NB4 (cell line): ENCODE data around the gene TAF3.

ENCODE experiments used
- DNase-seq: peaks from one replicate; pipeline ENCODE4 v3.0.0; 2010; ENCODE audit warnings: low read depth
- H3K4me3 ChIP-seq: one replicate; pipeline ENCODE4 v1.5.1; 2011; ENCODE audit warnings: mild to moderate bottlenecking, low read depth, low read length, moderate library complexity
- MYC ChIP-seq: IDR thresholded peaks from 2 replicates; pipeline ENCODE4 v1.6.1; 2011; ENCODE audit warnings: low read depth, low read length
- POLR2A ChIP-seq: IDR thresholded peaks from 2 replicates; pipeline ENCODE4 v1.6.1; 2011; ENCODE audit warnings: mild to moderate bottlenecking; ENCODE audit not compliant: insufficient read length; ENCODE audit errors: extremely low read depth
- TF ChIP-seq, protein P1 (sequence below): IDR thresholded peaks from one replicate; pipeline ENCODE4 v1.5.1; 2012; ENCODE audit warnings: low read depth, low read length
- TF ChIP-seq, protein P2 (sequence below): IDR thresholded peaks from 2 replicates; pipeline ENCODE4 v1.6.1; 2011; ENCODE audit warnings: low read depth, low read length

Gene TAF3

DNA sequence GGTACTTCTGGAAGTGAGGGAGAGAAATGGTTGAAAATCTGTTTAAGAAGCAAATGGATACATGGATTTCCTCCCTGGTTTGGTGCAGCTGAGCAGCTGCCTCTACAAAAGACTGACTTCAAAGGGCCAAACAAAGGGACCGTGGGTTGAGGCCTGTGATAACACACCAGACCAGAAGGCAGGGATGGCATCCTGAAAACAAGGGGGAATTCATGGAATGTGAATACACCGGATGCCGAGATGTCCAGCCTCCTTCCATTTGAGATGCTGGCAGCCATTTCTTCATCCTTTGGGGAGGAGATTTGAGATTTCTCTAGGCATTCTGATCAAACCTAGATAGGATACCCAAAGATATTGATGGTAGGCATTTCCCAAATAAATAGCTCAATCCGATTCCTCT is 36.9 kb downstream of the TAF3 start:
- H3K4me3 ChIP-seq, result no peak overlapping the region
- no peak for DNase-seq
- TF ChIP-seq, protein P1, sequence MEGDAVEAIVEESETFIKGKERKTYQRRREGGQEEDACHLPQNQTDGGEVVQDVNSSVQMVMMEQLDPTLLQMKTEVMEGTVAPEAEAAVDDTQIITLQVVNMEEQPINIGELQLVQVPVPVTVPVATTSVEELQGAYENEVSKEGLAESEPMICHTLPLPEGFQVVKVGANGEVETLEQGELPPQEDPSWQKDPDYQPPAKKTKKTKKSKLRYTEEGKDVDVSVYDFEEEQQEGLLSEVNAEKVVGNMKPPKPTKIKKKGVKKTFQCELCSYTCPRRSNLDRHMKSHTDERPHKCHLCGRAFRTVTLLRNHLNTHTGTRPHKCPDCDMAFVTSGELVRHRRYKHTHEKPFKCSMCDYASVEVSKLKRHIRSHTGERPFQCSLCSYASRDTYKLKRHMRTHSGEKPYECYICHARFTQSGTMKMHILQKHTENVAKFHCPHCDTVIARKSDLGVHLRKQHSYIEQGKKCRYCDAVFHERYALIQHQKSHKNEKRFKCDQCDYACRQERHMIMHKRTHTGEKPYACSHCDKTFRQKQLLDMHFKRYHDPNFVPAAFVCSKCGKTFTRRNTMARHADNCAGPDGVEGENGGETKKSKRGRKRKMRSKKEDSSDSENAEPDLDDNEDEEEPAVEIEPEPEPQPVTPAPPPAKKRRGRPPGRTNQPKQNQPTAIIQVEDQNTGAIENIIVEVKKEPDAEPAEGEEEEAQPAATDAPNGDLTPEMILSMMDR, result no peak

DNA sequence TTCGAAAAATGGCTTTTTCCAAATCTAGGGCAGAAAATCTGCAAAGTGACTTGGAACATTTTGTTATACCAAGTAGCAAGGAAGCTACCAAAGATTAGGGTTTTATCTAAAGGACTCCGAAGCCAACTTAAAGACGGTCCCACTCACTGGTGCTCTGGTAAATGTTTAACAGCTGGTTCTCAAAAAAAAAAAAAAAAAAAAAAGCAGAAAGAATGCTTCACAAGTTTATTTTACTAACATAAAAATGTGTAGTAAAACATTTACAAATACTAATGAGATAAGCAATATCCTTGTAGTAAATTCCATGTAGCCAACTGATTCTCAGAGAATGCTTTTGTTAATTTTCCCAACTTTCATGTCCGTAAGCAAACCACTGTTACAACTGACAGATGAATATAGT is 38.4 kb downstream of the TAF3 start:
- no peak overlapping the region for H3K4me3 ChIP-seq
- no peak for DNase-seq
- TF ChIP-seq, protein P2, sequence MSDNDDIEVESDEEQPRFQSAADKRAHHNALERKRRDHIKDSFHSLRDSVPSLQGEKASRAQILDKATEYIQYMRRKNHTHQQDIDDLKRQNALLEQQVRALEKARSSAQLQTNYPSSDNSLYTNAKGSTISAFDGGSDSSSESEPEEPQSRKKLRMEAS, result no peak

DNA sequence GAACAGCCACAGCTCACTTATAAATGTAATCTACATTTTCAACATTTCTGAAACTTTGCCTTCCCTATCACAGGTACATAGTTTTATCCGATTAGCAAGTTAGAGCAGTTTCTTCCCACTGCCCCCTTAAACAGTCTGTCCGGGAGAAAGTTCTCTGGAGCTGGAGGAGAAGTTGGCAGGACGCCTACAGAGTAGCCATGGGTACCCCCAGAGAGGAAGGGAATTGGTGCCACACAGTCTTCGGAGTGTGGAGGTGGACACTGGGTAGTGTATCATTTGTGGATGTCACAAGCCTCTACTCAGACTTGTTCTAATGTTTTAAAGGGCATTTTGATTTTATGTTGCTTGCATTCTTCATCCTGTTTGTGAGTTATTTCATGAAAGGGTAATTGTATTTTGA is 39.0 kb downstream of the TAF3 start:
- DNase-seq, result no peak
- TF ChIP-seq, protein P1, result no peak
- TF ChIP-seq, protein P2, result no peak
- TF ChIP-seq POLR2A (no peak), MYC (no peak)

DNA sequence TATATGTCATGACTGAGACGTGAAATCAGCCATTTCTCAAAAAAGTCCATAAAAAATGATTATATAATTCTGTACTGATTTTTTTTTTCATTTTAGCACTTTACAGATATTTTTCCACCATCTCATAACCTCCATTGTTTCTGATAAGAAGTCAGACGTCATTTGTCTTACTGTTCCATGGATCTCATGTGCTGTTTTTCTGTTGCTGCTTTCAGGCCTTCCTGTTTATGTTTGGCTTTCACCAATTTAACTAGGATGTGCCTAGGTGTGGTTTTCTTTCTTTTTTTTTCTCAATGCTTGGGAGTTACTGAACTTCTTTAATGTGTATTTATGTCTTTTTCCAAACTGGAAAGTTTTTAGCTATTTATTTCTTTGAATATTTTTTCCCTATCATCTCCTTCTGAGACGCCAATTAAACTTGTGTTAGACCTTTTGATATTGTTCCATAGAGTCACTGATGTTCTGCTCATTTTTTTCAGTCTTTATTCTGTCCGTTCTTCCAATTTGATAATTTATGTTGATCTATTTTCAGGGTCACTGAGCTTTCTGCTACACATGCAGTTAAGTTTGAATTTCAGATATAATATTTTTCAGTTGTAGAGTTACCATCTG is 43.3 kb downstream of the TAF3 start:
- H3K4me3 ChIP-seq, result no peak overlapping the region

More for the DNA sequence above, 39.0 kb downstream of the TAF3 start:
- no peak overlapping the region for H3K4me3 ChIP-seq

DNA sequence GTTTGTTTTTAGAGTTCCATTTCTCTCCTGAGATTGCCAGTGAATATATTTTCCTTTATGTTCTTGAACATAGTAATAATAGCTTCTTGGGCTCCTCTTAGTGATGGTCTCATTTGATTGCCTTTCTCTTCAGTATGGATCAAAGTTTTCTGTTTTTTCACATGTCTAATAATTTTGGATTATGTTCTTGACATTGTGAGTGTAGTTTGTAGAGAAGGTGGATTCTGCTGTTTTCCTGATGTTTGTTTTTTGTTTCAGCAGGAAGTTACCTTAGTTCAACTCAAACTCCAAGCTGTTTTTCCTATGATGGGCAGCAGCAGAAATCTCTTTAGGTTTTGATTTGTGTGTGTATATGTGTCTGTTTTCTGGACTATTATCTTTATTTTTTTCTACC is 43.8 kb downstream of the TAF3 start:
- DNase-seq, result no peak
- TF ChIP-seq, protein P1, result no peak
- TF ChIP-seq, protein P2, result no peak
- TF ChIP-seq MYC, result no peak
- no peak for TF ChIP-seq POLR2A
- H3K4me3 ChIP-seq, result no peak overlapping the region

More for the DNA sequence above, 43.3 kb downstream of the TAF3 start:
- TF ChIP-seq, protein P2, result no peak
- no peak for TF ChIP-seq POLR2A
- TF ChIP-seq, protein P1, result no peak
- TF ChIP-seq MYC, result no peak
- DNase-seq, result no peak

DNA sequence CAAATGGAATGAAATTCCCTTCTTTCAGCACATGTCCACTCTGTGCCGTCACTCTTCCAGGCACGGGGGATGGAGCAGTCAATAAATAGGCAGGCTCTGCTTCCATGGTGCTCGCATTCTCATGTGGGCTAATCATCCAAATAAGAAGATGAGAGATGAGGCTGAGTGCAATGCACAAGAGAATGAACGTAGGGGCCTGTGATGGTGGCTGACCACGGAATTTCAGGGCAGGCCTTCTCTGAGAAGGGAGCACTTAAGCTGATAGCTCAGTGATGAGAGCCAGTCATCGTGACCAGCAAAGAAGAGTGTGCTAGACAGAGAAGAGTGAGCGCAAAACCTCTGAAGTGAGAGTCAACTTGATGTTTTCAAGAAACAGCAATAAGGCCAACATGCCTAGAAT is 47.9 kb downstream of the TAF3 start:
- DNase-seq, result no peak
- TF ChIP-seq MYC (no peak), POLR2A (no peak)
- TF ChIP-seq, protein P1, result no peak
- TF ChIP-seq, protein P2, result no peak
- no peak overlapping the region for H3K4me3 ChIP-seq
